H9 (cell line): ENCODE data around the gene CEP250. TPM values are rescaled to one million over a fixed set of nuclear protein-coding genes. Genes with fewer than 3 reads are reported as not detected.

Experiments
- DNase-seq: peaks from one replicate; pipeline ENCODE4 v3.0.0-alpha.2; 2017
- H2AFZ ChIP-seq: one replicate; pipeline ENCODE4 v1.6.1; 2013; ENCODE audit warnings: mild to moderate bottlenecking, low read length, control low read depth, moderate library complexity
- H2AK5ac ChIP-seq: 2 replicates; pipeline ENCODE4 v1.6.1; 2013; ENCODE audit warnings: low read length, control low read depth, mixed read lengths; ENCODE audit not compliant: insufficient read length
- H2BK120ac ChIP-seq: one replicate; pipeline ENCODE4 v1.6.1; 2013; ENCODE audit warnings: low read depth, mild to moderate bottlenecking, low read length, control low read depth, inconsistent platforms; ENCODE audit not compliant: poor library complexity, severe bottlenecking
- H2BK12ac ChIP-seq: 2 replicates; pipeline ENCODE4 v1.6.1; 2013; ENCODE audit warnings: low read length, control low read depth, mixed read lengths, low read depth; ENCODE audit not compliant: insufficient read length
- H2BK15ac ChIP-seq: 2 replicates; pipeline ENCODE4 v1.6.1; 2013; ENCODE audit warnings: low read depth, low read length, control low read depth
- H2BK20ac ChIP-seq: one replicate; pipeline ENCODE4 v1.6.1; 2013; ENCODE audit warnings: low read depth, mild to moderate bottlenecking, low read length, control low read depth, inconsistent platforms; ENCODE audit not compliant: poor library complexity, severe bottlenecking
- H2BK5ac ChIP-seq: 2 replicates; pipeline ENCODE4 v1.6.1; 2013; ENCODE audit warnings: low read length, control low read depth, mixed read lengths; ENCODE audit not compliant: insufficient read length
- H3K14ac ChIP-seq: 2 replicates; pipeline ENCODE4 v1.6.1; 2013; ENCODE audit warnings: low read length, control low read depth; ENCODE audit not compliant: insufficient read depth
- H3K18ac ChIP-seq: 2 replicates; pipeline ENCODE4 v1.6.1; 2013; ENCODE audit warnings: low read depth, mild to moderate bottlenecking, mixed read lengths, low read length, control low read depth; ENCODE audit not compliant: insufficient read length
- H3K23ac ChIP-seq: 2 replicates; pipeline ENCODE4 v1.6.1; 2013; ENCODE audit warnings: low read length, control low read depth, mixed read lengths, low read depth; ENCODE audit not compliant: insufficient read length
- H3K23me2 ChIP-seq: 2 replicates; pipeline ENCODE4 v1.6.1; 2013; ENCODE audit warnings: low read depth, mild to moderate bottlenecking, mixed read lengths, low read length, control low read depth; ENCODE audit not compliant: insufficient read length, poor library complexity, severe bottlenecking
- H3K27ac ChIP-seq: 2 replicates; pipeline ENCODE4 v1.5.1; 2013; ENCODE audit warnings: low read length, control low read depth, mixed read lengths, low read depth; ENCODE audit not compliant: insufficient read length
- H3K27me3 ChIP-seq: 2 replicates; pipeline ENCODE4 v1.6.1; 2013; ENCODE audit warnings: low read length, control low read depth, inconsistent platforms; ENCODE audit not compliant: insufficient read depth
- H3K4ac ChIP-seq: 2 replicates; pipeline ENCODE4 v1.6.1; 2013; ENCODE audit warnings: low read depth, mild to moderate bottlenecking, control low read depth, inconsistent platforms, low read length, moderate library complexity
- H3K4me1 ChIP-seq: 2 replicates; pipeline ENCODE4 v1.6.1; 2013; ENCODE audit warnings: low read length, control low read depth, inconsistent platforms; ENCODE audit not compliant: insufficient read depth
- H3K4me2 ChIP-seq: 2 replicates; pipeline ENCODE4 v1.6.1; 2013; ENCODE audit warnings: low read length, control low read depth, mixed read lengths; ENCODE audit not compliant: insufficient read length, insufficient read depth
- H3K56ac ChIP-seq: 2 replicates; pipeline ENCODE4 v1.6.1; 2013; ENCODE audit warnings: low read depth, mild to moderate bottlenecking, mixed read lengths, low read length, control low read depth; ENCODE audit not compliant: insufficient read length
- H3K79me1 ChIP-seq: 2 replicates; pipeline ENCODE4 v1.6.1; 2013; ENCODE audit warnings: low read depth, mild to moderate bottlenecking, moderate library complexity, low read length, control low read depth, inconsistent platforms; ENCODE audit not compliant: insufficient read depth, poor library complexity, severe bottlenecking
- H3K79me2 ChIP-seq: 2 replicates; pipeline ENCODE4 v1.6.1; 2013; ENCODE audit warnings: low read length, control low read depth, inconsistent platforms; ENCODE audit not compliant: insufficient read depth
- H3K9ac ChIP-seq: 2 replicates; pipeline ENCODE4 v1.6.1; 2013; ENCODE audit warnings: low read length, control low read depth, mixed read lengths; ENCODE audit not compliant: insufficient read length; ENCODE audit errors: extremely low read depth
- H3K9me3 ChIP-seq: one replicate; pipeline ENCODE4 v1.6.1; 2013; ENCODE audit warnings: low read depth, low read length, inconsistent platforms; ENCODE audit not compliant: control insufficient read depth
- H3T11ph ChIP-seq: one replicate; pipeline ENCODE4 v1.6.1; 2013; ENCODE audit warnings: mild to moderate bottlenecking, low read length, control low read depth, inconsistent platforms
- H4K20me1 ChIP-seq: one replicate; pipeline ENCODE4 v1.6.1; 2013; ENCODE audit not compliant: control insufficient read depth, insufficient read length, insufficient read depth
- H4K5ac ChIP-seq: 2 replicates; pipeline ENCODE4 v1.6.1; 2013; ENCODE audit warnings: low read depth, mild to moderate bottlenecking, mixed read lengths, low read length, control low read depth; ENCODE audit not compliant: insufficient read length
- H4K8ac ChIP-seq: replicated peaks from 2 replicates; pipeline ENCODE4 v1.6.1; 2013; ENCODE audit warnings: low read length, control low read depth, mixed read lengths, low read depth; ENCODE audit not compliant: insufficient read length
- H4K91ac ChIP-seq: 2 replicates; pipeline ENCODE4 v1.6.1; 2013; ENCODE audit warnings: low read depth, mild to moderate bottlenecking, moderate library complexity, mixed read lengths, low read length, control low read depth; ENCODE audit not compliant: insufficient read length
- H3K27ac Mint-ChIP-seq, 3 experiments: 2 replicates in 2 of 3; 3 replicates in 1 of 3; pipeline ENCODE4 v1.8.0; 2020 to 2021; ENCODE audit warnings: mixed read lengths in 3 of 3, mild to moderate bottlenecking in 1 of 3, moderate library complexity in 1 of 3
- H3K27me3 Mint-ChIP-seq: 2 replicates; pipeline ENCODE4 v1.8.0; 2021; ENCODE audit warnings: low read depth, mild to moderate bottlenecking, moderate library complexity, mixed read lengths
- H3K36me3 Mint-ChIP-seq, 3 experiments: 2 replicates in 2 of 3; 3 replicates in 1 of 3; pipeline ENCODE4 v1.8.0; 2020 to 2021; ENCODE audit warnings: low read depth in 3 of 3, mixed read lengths in 3 of 3; ENCODE audit not compliant: insufficient read depth in 1 of 3
- H3K4me1 Mint-ChIP-seq, 2 experiments: 2 replicates each; pipeline ENCODE4 v1.8.0; 2020; ENCODE audit warnings: mixed read lengths in 2 of 2
- H3K4me3 Mint-ChIP-seq, 2 experiments: 2 replicates in 1 of 2; 3 replicates in 1 of 2; pipeline ENCODE4 v1.8.0; 2020 to 2021; ENCODE audit warnings: mild to moderate bottlenecking in 2 of 2, mixed read lengths in 2 of 2, moderate library complexity in 1 of 2
- H3K9me3 Mint-ChIP-seq, 2 experiments: 2 replicates in 1 of 2; 3 replicates in 1 of 2; pipeline ENCODE4 v1.8.0; 2020; ENCODE audit warnings: mild to moderate bottlenecking in 2 of 2, mixed read lengths in 2 of 2, moderate library complexity in 1 of 2
- WGBS: extraction: QIAGEN DNeasy Blood & Tissue Kit; methylation state at CpG from one replicate; pipeline ENCODE4 v1.1.7; 2013; ENCODE audit warnings: missing lambda C conversion rate, low lambda C conversion rate, mixed read lengths; ENCODE audit not compliant: insufficient read length; ENCODE audit errors: extremely low coverage; 5-methylcytosine and 5-hydroxymethylcytosine counted together
- total RNA-seq: library from RNA; stranded (reverse); gene quantifications from 2 replicates; pipeline ENCODE4 v1.2.1, GENCODE V29; 2021
- TF ChIP-seq, protein P1 (sequence below): fragments of 200-600 bp; sonication (generic); conservative IDR thresholded peaks from 3 replicates; pipeline ENCODE4 v1.8.0; 2021; ENCODE audit warnings: antibody characterized with exemption, mild to moderate bottlenecking

Gene CEP250
- total RNA-seq, 1 experiment from 2014 or later: 29.8 TPM

DNA sequence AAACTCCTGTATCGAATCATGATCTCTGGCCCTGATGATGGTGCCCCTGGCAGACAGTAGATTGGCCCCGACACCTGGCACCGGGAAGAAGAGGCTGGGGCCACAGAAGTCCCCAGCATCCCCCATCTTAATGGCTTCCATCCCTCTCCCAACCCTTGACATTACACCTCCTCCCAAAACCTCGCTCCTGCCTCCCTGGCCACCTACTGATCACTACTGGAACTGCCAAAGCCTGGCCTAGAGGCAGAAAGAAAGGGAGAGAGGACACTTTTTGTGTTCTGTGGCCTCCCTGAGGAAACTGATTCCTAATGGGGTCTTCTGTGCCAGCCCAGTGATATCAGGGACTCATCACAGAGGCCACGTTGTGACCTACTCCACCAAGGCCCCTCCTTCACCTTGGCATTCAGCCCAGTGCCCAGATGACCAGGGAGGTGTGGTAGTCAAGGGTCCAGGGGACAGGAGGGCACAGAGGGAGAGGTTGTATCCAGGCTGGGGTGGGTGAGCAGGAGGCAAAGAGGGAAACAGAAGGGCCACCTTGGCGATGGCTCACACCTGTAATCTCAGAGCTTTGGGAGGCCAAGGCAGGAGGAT, 68.0 kb downstream of the CEP250 start:
- Histone ChIP-seq H3T11ph (no peak overlapping the region), H4K91ac (no peak overlapping the region), H3K23me2 (no peaks in the 10 kb centered on the region), H2AK5ac (no peak overlapping the region), H3K9me3 (no peaks in the 10 kb centered on the region), H3K79me2 (no peaks in the 10 kb centered on the region), H4K8ac (no peak overlapping the region), H3K27ac (no peak overlapping the region), H3K14ac (no peak overlapping the region), H4K20me1 (no peaks in the 10 kb centered on the region), H2BK120ac (no peak overlapping the region), H2BK5ac (no peak overlapping the region), H3K4me1 (no peaks in the 10 kb centered on the region), H3K27me3 (no peaks in the 10 kb centered on the region), H2BK15ac (no peak overlapping the region), H3K9ac (no peak overlapping the region), H3K79me1 (no peaks in the 10 kb centered on the region), H2AFZ (no peak overlapping the region), H4K5ac (peak overlapping the region; percentile 54), H2BK12ac (no peak overlapping the region), H2BK20ac (no peak overlapping the region), H3K4ac (no peak overlapping the region), H3K23ac (no peak overlapping the region), H3K56ac (no peak overlapping the region), H3K4me2 (no peak overlapping the region), H3K18ac (no peak overlapping the region)
- Mint-ChIP-seq H3K4me3 (no peak overlapping the region), H3K36me3 (no peaks in the 10 kb centered on the region; a peak in 1 of 7 replicates), H3K4me1 (0 out of 4 replicates have a peak, but pooled peaks cover 3 to 4% of the 10 kb centered on the region in 2 experiments), H3K9me3 (peaks cover 7 to 12% of the 10 kb centered on the region in 2 experiments; a peak in 4 of 5 replicates), H3K27ac (no peak overlapping the region; a peak in 2 of 7 replicates), H3K27me3 (peaks cover 2% of the 10 kb centered on the region)
- TF ChIP-seq, protein P1, sequence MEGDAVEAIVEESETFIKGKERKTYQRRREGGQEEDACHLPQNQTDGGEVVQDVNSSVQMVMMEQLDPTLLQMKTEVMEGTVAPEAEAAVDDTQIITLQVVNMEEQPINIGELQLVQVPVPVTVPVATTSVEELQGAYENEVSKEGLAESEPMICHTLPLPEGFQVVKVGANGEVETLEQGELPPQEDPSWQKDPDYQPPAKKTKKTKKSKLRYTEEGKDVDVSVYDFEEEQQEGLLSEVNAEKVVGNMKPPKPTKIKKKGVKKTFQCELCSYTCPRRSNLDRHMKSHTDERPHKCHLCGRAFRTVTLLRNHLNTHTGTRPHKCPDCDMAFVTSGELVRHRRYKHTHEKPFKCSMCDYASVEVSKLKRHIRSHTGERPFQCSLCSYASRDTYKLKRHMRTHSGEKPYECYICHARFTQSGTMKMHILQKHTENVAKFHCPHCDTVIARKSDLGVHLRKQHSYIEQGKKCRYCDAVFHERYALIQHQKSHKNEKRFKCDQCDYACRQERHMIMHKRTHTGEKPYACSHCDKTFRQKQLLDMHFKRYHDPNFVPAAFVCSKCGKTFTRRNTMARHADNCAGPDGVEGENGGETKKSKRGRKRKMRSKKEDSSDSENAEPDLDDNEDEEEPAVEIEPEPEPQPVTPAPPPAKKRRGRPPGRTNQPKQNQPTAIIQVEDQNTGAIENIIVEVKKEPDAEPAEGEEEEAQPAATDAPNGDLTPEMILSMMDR: peak; percentile 70
- peak; percentile 69 for DNase-seq
- no CpG with 5 or more reads among the region's 6 CpGs for WGBS
